Ascending aorta (tissue), 2 donors: ENCODE data around the gene MYBPH. TPM values are rescaled to one million over a fixed set of nuclear protein-coding genes. Genes with fewer than 3 reads are reported as not detected.

Experiments
- DNase-seq, 2 donors: peaks; one replicate each; pipeline ENCODE4 v3.0.0-alpha.2; 2019; ENCODE audit warnings: low spot score in 2 of 2
- H3K27ac ChIP-seq, 2 donors: fragments of 200-600 bp; sonication (generic); one replicate each; pipeline ENCODE4 v1.5.1; 2016 to 2017; ENCODE audit warnings: mild to moderate bottlenecking in 1 of 2
- H3K27me3 ChIP-seq: fragments of 200-600 bp; sonication (generic); one replicate; pipeline ENCODE4 v1.5.1; 2017
- H3K36me3 ChIP-seq, 2 donors: fragments of 200-600 bp; sonication (generic); one replicate each; pipeline ENCODE4 v1.5.1; 2016
- H3K4me1 ChIP-seq, 2 donors: fragments of 200-600 bp; sonication (generic); one replicate each; pipeline ENCODE4 v1.5.1; 2016 to 2017; ENCODE audit warnings: mild to moderate bottlenecking in 1 of 2
- H3K4me3 ChIP-seq, 2 donors: fragments of 200-600 bp; sonication (generic); one replicate each; pipeline ENCODE4 v1.5.1; 2016 to 2017; ENCODE audit warnings: mild to moderate bottlenecking in 1 of 2
- H3K9me3 ChIP-seq, 2 donors: fragments of 200-600 bp; sonication (generic); one replicate each; pipeline ENCODE4 v1.5.1; 2016
- intact Hi-C: fragments of 100-400 bp; cut with DNase I; formaldehyde crosslinking; loops from one replicate; pipeline ENCODE4 v1.15.1; 2023
- total RNA-seq: library from RNA; depleted of rRNA; stranded (reverse); fragments of >200 nt; gene quantifications from one replicate; pipeline ENCODE4 v1.1.0, GENCODE V29; 2016
- TF ChIP-seq, protein P1 (sequence below), 3 experiments: fragments of 200-600 bp in 2 of 3; fragments of 450-650 bp in 1 of 3; sonication (generic) in 2 of 3; IDR thresholded peaks; one replicate each; pipeline ENCODE4 v1.5.1; 2016 to 2019; ENCODE audit warnings: antibody characterized with exemption in 3 of 3, mild to moderate bottlenecking in 1 of 3, moderate library complexity in 1 of 3

The MYBPH gene
- total RNA-seq, 1 donor from 2014 or later: not detected

DNA sequence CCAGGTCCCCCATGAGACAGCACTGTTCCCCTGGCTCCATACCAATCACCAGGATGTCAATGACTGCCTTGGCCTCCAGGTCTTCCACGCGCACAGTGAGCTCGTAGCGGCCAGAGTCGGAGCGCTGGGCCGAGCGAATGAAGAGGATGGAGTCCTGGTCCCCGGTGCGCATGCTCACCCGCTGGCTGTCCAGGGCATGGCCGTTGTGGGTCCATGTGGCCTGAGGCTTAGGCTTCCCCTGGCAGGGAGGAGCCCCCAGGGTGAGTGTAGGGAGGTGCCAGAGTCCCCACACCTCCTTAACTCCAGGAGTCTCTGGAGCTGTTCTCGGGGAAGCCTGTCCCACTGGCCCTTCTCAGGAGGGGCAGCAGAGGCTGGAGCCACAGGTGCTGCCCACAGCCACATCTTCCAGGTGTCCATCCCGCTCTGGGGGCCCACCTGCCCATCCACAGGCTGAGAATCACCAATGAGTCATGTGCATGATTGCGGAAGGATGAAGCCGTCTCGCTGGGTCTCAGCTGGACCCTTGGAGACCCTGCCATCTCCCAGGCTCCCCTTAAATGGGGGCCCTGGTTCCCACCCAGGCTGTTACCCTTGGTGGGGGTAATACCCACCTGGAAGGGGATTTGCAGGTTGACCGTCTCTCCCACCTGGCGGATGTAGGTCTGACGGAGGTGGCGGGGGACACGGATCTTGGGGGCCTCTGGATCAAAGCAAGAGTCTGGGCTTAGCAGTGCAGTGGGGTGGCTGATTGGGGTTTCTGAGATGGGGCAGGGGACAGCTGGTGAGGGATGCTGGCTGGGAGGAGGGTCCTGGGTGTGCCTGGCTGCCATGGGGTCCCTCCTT is 4.1 kb downstream of the MYBPH start:
- no peaks in the 10 kb centered on the region for H3K36me3 ChIP-seq
- H3K4me1 ChIP-seq: no peaks in the 10 kb centered on the region
- no peak overlapping the region for H3K4me3 ChIP-seq
- H3K9me3 ChIP-seq: no peaks in the 10 kb centered on the region
- intact Hi-C loops: loop anchor here (1.0 kb wide), 1 partner anchor 132 kb away; no protein-coding TSS in a partner anchor
- no peak overlapping the region for H3K27ac ChIP-seq
- no peaks in the 10 kb centered on the region for H3K27me3 ChIP-seq
- TF ChIP-seq, protein P1, sequence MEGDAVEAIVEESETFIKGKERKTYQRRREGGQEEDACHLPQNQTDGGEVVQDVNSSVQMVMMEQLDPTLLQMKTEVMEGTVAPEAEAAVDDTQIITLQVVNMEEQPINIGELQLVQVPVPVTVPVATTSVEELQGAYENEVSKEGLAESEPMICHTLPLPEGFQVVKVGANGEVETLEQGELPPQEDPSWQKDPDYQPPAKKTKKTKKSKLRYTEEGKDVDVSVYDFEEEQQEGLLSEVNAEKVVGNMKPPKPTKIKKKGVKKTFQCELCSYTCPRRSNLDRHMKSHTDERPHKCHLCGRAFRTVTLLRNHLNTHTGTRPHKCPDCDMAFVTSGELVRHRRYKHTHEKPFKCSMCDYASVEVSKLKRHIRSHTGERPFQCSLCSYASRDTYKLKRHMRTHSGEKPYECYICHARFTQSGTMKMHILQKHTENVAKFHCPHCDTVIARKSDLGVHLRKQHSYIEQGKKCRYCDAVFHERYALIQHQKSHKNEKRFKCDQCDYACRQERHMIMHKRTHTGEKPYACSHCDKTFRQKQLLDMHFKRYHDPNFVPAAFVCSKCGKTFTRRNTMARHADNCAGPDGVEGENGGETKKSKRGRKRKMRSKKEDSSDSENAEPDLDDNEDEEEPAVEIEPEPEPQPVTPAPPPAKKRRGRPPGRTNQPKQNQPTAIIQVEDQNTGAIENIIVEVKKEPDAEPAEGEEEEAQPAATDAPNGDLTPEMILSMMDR (IDR thresholded peaks at IDR 0.05): no peak
- no peak for DNase-seq

DNA sequence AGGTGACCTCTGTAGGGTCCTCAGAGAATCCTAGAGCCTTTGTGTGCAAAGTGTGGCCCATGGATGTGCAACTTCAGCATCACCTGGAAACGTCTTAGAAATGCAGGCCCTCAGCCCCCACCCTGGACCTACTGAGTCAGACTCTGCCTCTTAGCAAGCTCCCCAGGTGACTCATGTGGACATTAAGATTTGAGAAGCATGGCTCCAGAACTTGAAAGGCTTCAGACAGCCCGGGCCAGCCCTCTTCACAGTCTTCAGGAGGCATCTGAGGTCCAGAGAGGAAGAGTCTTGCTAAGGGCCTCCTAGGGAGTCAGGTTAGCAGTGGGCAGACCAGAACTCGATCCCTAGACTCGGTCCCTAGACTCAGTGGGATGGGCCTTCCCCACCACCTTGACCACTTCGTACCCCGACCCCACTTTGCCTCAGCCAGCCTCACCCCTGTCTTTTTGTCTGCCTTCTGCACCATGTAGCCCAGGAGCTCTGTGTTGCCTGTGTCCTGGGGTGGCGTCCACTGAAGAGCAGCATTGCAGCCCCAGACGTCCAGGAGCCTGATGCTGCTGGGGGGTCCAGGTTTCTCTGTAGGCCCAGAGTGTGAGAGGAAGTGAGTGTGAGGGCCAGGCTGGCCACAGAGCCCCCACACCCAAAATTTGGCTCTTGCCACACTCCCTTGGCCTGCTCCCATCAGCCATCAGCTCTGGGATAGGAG is 4.8 kb downstream of the MYBPH start:
- H3K27me3 ChIP-seq: no peaks in the 10 kb centered on the region
- H3K4me1 ChIP-seq: no peaks in the 10 kb centered on the region
- intact Hi-C loops: no loop called here
- no peak overlapping the region for H3K4me3 ChIP-seq
- no peak overlapping the region for H3K27ac ChIP-seq
- TF ChIP-seq, protein P1 (IDR thresholded peaks at IDR 0.05): no peak
- DNase-seq: no peak
- H3K9me3 ChIP-seq: no peaks in the 10 kb centered on the region
- no peaks in the 10 kb centered on the region for H3K36me3 ChIP-seq

DNA sequence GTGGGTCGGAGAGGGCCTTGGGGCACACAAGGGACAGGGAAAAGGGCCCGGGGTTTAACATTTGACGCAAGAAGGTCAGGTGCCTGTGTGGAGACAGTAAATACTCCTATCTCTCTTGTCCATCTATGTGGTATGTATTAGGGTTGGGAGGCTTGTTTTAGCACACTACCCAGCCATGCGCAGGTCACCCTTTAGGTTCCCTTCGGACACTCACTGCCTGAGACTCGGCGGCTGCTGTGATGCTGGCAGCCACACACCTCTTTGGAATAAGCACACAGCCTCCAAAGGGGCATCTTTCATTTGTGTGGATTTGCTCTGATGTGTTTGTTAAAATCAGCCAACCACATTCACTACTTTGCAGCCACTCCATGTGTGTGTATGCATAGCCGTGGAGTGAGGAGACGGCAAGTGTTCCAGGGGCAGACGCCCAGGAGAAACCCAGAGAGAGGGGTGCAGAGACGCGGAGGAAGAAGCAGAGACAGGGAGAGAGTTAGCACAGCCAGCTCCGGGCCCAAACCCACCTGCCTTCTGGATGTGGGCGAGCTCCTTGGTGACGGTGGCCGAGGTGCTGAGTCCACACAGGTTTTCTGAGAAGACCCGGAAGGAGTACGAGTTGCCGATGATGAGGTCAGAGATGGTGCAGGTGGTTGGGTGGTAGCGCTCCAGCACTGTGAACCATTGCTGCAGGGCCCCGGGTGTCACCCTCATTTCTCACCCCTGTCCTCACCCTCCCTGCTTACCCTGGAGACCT is 5.7 kb downstream of the MYBPH start:
- no peaks in the 10 kb centered on the region for H3K4me1 ChIP-seq
- intact Hi-C loops: no loop called here
- no peaks in the 10 kb centered on the region for H3K36me3 ChIP-seq
- no peaks in the 10 kb centered on the region for H3K9me3 ChIP-seq
- TF ChIP-seq, protein P1 (IDR thresholded peaks at IDR 0.05): no peak
- H3K4me3 ChIP-seq: no peak overlapping the region
- DNase-seq: no peak
- H3K27me3 ChIP-seq: no peaks in the 10 kb centered on the region
- H3K27ac ChIP-seq: no peak overlapping the region

DNA sequence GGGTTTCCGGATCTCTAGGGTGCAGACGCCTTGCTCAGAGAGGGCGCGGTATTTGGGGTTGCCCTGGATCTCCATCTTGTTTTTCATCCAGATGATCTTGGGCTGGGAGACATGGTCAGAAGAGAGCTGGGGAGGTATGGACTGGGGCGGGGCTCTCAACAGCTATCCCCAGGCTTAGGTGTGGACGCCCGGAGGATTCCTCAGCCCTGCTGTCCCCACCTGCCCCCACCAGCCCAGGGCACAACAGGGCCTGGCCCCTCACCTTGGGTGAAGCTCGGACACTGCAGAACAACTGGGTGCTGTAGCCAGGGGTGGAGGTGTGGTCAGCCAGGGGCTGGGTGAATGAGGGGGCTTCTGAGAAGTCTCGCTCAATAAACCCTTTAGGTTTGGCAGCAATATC is 6.6 kb downstream of the MYBPH start:
- Histone ChIP-seq H3K27ac (no peak overlapping the region), H3K36me3 (no peaks in the 10 kb centered on the region), H3K4me3 (no peak overlapping the region), H3K27me3 (no peaks in the 10 kb centered on the region), H3K4me1 (no peaks in the 10 kb centered on the region), H3K9me3 (no peaks in the 10 kb centered on the region)
- TF ChIP-seq, protein P1 (IDR thresholded peaks at IDR 0.05): no peak
- DNase-seq: no peak
- intact Hi-C loops: no loop called here

DNA sequence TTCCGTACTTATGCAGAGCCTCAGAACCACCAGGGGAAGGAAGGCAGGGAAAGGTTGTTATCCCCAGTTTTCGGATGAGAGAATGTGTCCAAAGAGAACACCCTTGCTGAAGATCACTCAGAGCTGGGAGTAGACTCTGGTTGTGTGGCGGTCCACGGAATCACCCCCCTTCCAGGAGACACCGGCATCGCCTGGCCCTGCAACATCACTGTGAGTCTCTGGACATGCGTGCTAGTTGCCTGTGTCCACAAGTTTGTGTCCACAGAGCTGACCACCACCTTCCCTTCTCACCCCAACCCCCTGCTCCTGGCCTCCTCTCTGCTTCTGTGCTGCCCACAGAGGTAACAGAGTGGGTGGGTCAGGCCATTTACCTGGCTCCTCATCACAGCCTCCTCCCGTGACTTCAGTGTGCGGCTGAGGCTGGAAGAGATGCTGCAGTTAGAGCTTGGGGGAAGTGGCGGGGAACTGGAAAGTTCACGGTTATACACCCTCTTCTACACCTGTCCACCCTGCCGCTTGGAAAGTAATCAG is 7.3 kb downstream of the MYBPH start:
- DNase-seq: no peak

More for the DNA sequence above, 7.3 kb downstream of the MYBPH start:
- intact Hi-C loops: no loop called here
- Histone ChIP-seq H3K9me3 (no peaks in the 10 kb centered on the region), H3K4me3 (no peak overlapping the region), H3K27me3 (no peaks in the 10 kb centered on the region), H3K4me1 (no peaks in the 10 kb centered on the region), H3K27ac (no peak overlapping the region), H3K36me3 (no peaks in the 10 kb centered on the region)
- TF ChIP-seq, protein P1 (IDR thresholded peaks at IDR 0.05): no peak
